AG09319 (cell line): ENCODE data around the gene ZNF12.
"Not testable (repeated sequence)": the region's sequence is repeated elsewhere in the genome, so short reads cannot be mapped to it uniquely, and the experiment has no call there.

Experiments
- DNase-seq: peaks from one replicate; pipeline ENCODE4 v3.0.0-alpha.2; 2010; ENCODE audit warnings: low read depth; ENCODE audit errors: extremely low read depth
- CTCF ChIP-seq: IDR thresholded peaks from 2 replicates; pipeline ENCODE4 v1.5.1; 2011; ENCODE audit warnings: low read depth, mild to moderate bottlenecking, inconsistent platforms, low read length, moderate library complexity

ZNF12 gene

GRCh38 chr7:6701860-6702259 is 4.9 kb downstream of the ZNF12 start:
- DNase-seq, result no peak
- no peak for TF ChIP-seq CTCF

GRCh38 chr7:6700793-6701192 is 6.0 kb downstream of the ZNF12 start:
- no peak for DNase-seq
- TF ChIP-seq CTCF, result no peak

- no peak for TF ChIP-seq CTCF
These were observed 15.1 kb downstream of the ZNF12 start for GRCh38 chr7:6691609-6692106.

GRCh38 chr7:6691103-6691502 is 15.6 kb downstream of the ZNF12 start:
- no peak for TF ChIP-seq CTCF
- no peak for DNase-seq

More at GRCh38 chr7:6691609-6692106, 15.1 kb downstream of the ZNF12 start:
- no peak for DNase-seq

- no peak for DNase-seq
- TF ChIP-seq CTCF, result no peak
These were observed 26.6 kb downstream of the ZNF12 start for GRCh38 chr7:6680146-6680545.

- TF ChIP-seq CTCF, result no peak
- DNase-seq, result no peak
These were observed 30.8 kb downstream of the ZNF12 start for GRCh38 chr7:6675807-6676405.

GRCh38 chr7:6670851-6671250 is 35.9 kb downstream of the ZNF12 start:
- DNase-seq, result not testable (repeated sequence)
